Measurements from ENCODE around the gene NIN.

Gene NIN

DNA sequence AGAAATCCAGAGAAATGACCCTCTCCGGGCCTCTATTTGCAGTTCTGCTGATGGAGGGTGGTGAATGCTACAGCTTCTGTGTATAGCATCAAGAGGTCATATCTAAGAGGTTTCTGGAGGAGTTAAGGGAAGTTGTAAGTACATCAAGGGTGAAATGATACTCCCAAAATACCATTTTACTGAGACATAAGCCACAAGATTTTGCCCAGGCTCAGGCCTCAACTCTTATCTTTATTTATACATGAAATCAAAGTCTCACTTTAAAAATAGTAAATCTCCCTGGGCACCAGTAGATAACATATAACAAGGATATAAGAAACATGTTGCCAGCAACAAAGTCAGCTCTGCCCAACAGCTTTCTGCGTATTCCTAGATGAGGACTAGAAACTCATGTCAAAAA is 40.4 kb downstream of the NIN start:
- DNase-seq, result no peak

DNA sequence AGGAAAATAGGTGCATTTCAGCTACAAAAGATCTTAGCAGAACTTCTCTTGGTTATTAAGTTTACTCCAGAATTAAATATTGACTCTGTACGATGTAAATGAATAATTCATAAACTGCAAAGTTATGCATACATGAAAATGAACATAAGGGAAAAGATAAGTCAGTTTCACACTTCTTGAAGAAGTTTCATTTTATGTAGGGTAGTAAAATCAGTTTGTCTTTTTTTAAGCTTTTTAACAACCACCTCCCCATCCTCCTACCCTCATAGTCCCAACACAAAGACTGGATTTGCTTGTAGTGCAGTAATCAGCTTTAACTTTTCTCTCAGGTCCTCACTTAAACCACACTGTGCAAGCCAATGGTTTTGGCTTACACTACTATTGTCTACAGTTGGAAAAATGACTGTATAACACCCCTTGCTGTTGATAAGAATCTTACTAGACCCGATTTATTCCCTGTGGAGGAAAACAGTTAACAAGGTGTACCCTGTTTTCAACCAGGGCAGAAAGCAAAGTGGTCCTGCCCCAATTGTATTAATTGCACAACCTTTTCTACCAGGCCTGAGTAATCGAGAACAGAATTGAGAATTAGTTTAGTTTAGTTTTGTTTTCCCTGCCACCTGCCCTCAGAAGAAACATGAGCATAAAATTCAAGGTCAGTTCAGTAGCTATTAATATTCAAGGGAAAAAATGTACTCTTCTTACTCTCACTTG is 44.1 kb downstream of the NIN start:
- no peak for DNase-seq

DNA sequence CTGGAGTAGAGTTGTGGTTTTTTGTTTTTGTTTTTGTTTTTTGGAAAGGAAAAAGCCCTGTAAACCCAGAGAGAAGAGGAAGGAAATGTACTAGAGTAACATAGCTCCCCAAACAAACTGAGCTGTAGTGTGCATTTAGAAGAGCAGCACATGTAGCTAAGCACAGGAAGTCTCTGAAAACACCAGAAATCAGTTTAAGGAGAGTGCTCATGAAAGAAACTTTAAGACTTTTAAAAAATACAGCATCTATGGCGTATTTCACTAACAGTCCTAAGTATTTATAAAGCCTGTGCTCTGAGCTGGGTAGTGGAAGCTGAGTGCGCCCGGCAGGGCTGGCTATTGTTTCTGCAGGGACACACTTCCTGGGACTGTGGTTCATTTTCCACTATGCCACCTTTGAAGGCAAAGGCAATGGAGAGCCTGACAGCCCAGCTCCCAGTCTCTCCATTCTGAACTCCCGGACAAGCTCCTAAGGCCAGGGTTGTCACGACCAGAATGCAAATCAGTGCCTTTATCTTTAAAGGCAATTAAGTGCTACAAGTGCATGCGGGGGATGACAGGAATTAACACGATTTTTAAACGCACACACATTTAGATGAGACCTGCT is 45.4 kb downstream of the NIN start:
- DNase-seq, result no peak

DNA sequence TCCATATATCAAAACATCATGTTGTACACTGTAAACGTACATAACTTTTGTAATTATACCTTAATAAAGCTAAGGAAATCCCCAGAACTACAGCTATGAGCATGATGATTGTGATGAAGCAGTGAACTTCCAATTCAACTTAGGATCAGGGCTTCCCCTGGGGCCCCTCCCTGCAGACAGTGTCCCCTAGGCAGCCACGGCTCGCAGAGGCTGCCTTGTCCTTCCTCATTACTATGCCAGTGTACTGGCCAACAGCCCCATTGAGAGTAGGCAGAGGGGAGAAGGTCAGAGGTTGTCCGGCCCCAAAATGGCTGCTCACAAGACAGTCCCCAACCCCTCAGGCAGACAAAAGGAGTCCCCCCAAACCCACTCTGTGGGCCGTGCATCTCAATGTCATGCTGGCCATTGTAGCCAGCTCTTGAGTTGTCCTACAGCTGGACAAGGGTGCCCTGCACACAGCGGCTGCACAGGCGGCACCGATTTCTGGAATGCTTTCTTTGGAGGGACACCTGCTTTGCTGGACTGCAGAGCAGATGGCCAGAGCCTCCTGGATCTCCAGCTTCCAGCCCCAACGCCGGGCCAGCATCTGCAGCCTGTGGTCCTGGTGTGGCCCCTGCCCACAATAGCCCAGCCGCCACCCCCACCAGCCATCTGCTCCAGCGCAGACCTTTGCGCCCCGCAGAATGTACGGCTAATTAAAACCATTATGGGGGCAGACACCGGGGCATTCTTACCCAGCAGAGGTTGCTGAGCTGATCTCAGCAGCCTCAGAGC is 46.1 kb downstream of the NIN start:
- DNase-seq, result no peak

DNA sequence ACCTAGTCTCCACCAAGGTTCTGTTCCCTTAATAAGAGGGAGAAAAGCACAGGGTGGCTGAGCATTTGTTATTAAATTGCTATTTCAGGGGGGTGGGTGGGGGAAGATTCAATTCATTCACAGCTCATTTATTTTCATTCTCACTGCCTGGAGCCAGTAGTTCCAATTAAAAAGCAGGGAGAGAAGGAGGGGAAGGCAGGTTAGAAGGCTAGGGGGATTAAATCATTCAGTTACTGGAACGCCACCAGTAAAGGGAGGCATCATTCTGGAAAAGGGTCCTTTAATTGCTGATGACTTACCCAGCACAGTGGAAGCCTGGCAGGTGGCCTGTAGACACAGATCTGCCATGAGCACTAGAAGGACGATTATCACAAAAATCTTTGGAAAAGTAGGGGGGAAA is 47.4 kb downstream of the NIN start:
- DNase-seq, result no peak

DNA sequence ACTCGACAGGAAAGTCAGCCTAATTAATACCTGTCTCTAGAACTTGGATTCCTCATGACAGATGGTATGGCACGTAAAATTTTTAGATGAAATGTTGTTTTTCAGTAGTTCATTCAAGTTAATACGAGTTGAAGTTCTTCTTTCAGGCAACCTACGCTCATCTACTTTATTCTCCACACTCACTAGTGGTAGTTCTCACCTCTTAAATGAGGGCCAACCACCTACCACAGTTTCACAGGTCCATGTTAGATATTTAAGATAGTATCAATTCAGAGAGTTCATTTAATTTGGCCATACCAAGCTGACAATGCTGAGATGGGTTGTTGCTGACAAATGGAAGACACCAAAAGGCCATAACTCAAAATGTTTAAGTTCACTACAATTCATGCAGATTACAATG is 50.6 kb downstream of the NIN start:
- DNase-seq, result no peak

DNA sequence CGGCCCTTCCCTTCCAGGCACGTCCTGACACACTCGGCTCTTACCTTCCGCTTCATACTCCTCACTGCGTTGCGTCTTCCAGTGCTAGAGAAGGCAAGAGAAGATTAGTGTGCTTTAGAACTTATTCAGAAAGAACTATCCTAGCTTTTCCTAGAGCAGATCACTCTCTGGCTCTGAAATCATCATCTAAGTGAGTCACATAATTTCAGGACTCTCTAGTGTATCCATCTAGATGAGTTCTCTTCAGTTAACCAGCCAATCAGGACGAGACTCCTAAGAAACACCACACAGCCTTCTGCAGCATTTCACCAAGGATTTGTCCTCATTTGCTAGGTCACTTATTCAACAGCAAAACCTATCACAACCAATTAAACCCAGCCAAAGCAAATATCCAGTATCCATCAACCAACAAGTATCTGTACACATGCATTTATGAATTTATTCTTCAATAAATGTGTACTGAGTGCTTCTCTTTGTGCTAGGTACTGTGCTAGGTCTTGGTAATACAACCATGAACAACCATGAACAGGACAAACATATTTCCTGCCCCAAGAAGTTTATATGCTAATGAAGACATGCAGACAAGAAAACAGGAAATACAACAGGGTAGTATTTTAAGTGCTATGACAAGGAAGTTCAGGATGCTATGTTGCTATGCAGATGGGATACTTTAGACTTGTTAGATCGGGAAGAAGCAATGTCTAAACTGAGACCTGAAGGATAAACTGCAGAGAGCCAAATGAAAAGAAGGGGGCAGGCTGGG is 52.1 kb downstream of the NIN start:
- DNase-seq, result no peak

DNA sequence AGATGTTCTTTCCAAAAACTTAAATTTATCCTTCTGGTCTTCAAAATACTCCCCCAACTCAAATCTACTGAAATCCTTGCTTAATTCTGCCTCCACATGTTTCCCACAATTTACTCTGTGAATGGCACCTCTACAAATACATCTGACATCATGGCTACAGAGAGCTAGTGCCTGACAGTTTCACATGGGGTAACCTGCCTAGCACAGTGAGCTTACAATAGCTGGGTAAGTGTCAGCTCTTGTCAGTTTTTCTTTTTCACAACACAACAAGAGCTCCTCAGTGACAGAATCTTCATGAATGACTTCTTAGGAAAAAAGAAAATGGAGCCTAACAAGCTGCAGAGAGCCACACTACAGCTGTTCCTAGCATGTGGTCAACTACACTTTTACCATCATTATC is 54.4 kb downstream of the NIN start:
- DNase-seq, result no peak

DNA sequence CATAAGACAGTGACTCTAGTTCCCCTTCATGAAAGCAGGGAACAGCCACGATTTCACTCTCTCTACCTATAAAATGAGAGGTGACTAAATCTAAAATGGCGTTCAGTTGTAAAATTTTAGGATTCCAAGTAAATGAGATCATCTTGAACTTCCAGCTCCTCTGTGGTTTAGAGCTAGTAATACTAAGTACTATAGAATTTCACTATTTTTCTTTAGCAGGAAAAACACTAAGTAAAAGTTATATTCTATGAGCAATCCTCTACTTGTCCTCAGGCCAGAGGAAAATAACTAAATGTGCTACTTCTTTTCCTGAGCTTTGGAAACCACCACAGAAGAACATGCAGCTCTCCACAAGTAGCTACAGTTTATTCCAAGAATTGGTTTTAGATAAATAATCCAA is 55.6 kb downstream of the NIN start:
- DNase-seq, result no peak

DNA sequence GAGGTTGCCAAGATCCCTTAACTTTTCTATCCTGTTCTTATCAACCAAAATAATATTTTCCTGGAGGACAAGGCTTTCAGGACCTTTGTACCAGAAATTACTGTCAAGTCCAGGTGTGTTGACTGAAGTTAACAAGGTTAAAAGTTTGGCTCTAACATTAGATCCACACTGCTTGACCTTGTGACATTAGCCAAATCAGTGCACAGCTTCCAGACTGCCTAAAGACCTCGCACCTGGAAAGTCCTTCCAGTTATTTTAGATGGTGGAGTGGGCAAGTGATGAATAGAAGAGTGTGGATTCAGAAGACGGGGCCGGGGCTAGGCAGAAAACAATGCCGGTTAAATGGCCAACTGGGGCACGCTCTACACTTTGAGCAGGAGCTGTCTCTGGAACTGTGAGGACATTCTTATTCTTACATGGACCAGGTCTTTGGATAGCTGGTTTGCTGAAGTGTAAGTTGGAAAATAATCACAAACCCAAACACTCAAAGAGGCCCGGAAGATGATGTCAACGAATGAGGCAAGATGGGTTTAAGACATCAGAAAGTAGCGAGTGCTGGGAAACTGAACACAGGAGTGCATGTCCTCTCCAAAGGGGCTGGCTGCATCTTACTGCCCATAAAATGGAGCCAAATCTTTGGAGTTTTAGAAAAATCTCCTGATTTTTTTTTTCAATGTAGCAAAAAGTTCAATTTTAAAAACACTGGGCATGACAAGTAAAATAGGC is 56.3 kb downstream of the NIN start:
- DNase-seq, result no peak

DNA sequence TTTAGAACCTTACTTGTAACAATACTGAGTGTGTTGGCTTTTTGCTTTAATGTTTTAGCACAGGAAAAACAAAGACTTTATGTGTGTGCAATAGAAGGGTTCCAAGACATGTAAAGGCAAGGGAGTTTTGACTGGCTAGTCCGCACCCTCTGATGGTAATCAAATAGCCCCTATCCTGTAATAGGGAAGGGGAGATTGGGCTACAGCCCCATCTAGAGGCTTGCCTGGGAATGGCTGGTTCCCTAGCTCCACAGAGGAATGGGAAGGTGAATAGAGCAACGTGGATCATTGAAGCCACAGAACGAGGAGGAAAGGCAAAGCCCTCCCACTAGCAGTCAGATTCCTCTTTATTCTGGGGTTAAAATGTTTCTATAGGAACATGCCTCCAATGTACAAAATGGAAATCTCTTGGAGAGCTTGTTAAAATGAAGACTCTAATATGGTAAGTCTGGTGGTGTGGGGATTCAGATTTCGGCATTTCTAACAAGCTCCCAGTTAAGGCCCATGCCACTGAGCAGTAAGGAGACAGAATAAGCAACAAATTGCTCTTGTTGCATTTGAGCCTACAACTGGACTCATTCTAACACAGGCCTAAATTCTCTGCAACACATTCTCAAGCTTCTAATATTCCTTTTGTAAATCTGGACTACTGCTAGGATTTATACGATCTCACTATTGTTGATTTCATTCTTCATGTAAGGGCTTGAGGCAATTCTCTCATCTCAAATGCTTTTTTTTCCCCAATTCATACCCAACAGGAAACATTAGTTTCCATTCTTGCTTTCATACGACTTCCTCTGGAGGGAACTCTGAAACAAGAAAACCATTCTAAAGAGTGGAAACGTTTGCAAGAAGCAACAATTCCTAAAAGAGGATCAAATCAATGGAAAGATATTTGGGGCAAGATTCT is 57.1 kb downstream of the NIN start:
- DNase-seq, result peak; percentile 1

DNA sequence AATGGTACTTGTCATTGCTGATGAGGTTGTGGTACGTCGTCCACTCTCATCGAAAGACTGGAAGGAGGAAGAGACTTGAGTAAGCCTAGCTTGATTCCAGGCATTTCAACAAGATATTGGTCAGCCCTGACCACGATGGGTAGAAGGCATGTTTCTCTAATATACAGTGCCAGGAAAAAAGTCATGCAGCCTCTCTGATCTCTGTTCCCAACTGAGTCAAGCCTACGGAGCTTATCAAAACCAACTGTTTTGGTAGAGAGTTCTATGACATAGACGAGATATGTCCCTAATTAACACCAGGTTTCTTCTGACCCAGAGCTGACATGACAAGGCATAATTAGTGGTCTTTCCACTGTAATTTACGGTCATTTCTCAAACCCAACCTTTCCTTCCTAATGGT is 58.5 kb downstream of the NIN start:
- DNase-seq, result no peak

DNA sequence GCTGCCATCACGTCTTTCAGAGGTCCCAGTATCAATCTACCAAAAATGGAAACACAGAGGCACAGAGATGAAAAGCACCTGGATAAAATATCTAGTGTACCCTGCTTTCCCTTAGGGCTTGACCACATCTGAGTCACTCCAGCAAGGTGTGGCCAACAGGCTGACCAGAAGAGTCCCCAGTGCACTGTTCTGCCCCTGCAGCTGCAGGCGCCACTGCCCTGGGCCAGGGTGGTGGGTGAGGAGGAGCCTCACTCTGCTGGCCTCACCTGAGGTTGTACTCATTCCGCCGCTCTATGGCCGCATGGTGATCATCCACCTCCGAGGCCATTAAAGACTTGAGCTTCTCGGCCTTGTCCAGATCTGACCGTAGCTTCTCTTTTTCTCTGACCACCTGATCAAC is 60.4 kb downstream of the NIN start:
- no peak for DNase-seq

DNA sequence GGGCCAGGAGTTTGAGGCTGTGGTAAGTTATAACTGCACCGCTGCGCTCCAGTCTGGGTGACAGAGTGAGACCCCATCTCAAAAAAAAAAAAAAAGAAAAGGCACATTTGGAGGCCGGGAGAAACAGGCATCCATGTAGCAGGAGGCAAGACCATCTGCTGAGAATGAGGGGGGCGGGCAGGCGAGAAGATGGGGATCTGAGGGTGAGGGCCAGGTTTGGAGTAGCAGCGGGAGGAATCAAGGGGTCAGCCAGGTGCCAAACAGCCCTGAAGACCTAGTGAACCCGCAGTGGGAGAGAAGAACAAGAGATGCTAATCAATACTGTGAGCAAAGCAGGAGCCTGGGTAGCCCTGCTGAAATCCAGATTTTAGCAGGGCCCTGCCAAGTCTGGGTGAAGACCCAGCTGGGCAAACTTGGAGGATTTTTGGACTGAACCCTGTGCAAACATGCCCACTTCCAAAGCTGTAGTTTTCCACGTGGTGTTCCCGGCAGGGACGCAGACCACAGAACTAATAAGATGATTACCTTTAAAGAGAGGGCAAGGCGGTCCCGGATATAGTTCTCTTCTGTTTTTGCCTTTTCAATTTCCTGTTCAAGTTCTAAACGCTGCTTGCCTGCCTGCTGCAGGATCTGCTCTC is 61.0 kb downstream of the NIN start:
- DNase-seq, result no peak

DNA sequence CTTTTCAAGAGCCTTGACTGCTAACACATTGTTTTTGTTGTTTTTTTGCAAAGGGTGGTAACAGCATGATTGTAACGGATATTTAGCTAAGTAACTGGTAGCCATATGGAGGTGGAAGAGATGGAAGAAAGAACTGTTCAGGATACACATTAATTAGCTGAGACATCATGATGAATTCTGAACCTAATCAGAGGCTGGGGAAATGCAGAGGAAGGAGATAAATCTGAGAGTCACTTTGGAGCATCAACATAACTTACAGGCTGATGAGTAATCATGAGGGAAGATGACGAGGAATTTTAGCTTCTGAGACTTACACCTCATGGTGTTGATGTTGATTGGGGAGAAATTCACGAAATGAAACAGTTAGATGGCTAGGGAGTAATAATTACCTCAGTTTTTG is 62.3 kb downstream of the NIN start:
- DNase-seq, result no peak

DNA sequence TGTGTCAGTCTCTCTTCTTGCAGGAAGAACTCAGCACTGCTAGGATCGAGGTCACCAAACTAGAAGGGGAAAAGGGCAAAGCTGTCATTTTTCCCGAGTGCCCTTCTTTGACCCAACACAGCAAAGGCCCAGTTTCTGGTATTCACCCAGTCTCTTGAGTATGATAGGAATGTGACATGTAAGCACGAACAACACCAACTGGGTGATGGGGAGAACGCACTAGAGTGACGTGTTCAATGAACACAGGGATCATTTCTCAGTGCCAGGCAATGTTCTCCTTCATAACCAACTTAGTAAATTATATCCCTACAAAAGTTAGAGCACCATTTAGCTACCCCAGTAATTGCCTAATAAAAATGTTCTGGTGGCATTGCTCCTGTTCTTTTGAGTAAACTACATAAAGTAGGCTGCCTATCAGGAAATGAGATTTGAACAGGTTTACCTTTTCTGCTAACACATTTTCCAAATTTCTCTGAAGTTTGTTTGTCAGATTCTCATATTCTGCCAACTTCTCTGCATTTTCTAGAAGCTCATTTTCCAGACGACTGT is 64.5 kb downstream of the NIN start:
- DNase-seq, result no peak

DNA sequence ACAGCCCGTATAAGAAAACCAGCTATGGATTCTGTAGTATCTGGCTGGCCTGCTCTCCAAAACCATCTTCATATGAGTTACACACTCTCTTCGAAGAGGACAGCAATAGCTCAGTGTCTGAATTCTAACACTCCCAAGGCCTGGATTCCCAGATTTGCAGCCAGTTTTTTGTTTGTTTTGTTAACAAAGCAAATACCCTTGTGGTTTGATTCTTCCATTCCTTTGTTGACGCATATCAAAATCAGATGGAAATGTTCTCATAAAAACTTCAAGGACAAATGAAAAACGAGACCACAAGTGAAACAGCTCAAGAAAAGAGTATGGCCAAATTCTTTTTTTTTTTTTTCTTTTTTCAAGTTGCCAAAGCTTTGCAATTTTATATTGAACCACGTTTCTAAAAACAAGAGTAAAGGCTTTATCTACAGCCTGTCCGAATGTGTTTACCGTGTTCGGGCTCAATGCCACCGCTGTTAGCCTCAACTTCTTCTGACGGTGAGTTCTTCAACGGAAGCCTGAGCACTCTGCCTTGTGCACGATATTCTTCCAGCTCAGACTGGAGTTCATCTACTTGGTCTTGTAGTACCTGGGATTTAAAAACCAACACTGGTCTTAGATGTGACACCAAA is 67.5 kb downstream of the NIN start:
- no peak for DNase-seq

DNA sequence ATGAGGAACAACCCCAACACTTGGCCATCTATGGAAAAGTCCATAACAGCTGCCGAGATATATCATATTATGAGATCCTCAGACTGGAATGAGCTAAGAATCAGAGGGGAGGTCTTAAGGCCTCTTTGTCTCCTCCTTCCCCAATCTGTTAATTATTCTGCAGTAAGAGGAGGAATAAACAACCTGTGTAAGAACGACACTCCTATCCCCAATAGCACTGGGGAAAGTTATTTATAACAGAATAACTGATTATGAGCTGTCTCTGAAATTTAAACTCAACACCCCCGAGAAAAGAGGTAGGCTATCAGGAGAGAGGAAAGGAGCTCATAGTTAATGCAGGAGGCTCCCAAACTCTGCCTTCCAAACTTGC is 68.0 kb downstream of the NIN start:
- no peak for DNase-seq

DNA sequence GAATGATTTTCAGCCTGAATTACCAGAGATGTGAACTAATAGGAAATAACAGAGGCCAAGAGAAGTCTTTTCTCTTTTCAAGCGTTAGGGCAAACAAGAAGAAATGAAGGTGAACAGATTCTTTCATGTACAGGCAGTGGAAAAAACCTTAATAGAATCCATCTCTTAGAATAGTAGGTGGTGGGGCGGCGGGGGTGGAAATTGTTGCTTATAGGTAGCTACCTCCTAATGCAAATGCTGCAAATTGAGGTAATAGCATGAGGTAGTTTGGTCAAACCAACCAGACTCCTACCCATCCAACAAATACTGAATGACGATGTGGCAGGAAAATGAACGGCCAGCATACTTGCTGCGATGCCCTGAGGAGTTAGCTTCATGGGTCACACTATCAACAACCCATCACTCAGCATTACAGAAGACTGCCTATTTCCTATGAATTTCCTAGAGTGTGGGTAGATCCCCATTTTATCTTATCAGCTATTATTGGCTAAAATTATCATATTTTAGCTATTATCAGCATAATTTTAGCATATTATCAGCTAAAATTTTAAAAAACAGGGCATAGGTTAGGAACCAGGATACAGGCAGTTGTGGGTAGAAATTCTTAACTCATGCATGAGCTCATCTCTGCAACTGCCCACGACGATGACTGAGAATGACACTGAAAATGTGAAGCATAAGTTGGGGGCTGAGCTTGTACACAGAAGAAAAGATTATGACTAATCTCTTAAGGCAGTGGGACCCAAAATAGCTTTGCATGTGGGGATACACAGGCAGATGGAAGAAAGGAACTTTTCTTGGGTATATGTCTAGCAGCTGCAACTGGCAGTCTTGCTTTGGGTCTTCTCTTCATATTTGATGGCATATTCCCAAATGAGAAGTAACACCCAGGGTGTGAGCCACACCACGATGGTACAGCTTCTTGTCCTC is 68.7 kb downstream of the NIN start:
- DNase-seq, result no peak
